Neuronal stem cell (in vitro differentiated cells): ENCODE measurements around the gene STIP1.

Experiments used
- DNase-seq: peaks from one replicate; pipeline ENCODE4 v3.0.0-alpha.2; 2013; ENCODE audit warnings: low spot score
- H2AFZ ChIP-seq: one replicate; pipeline ENCODE4 v1.6.1; 2013; ENCODE audit warnings: mild to moderate bottlenecking, low read length, inconsistent platforms
- H2AK5ac ChIP-seq: 2 replicates; pipeline ENCODE4 v1.6.1; 2013; ENCODE audit warnings: low read depth, mild to moderate bottlenecking, inconsistent platforms, low read length, moderate library complexity, mixed read lengths
- H2BK120ac ChIP-seq: 2 replicates; pipeline ENCODE4 v1.6.1; 2013; ENCODE audit warnings: low read depth, mild to moderate bottlenecking, inconsistent platforms, low read length, moderate library complexity, mixed read lengths
- H2BK12ac ChIP-seq: one replicate; pipeline ENCODE4 v1.6.1; 2013; ENCODE audit warnings: low read length, inconsistent platforms
- H2BK15ac ChIP-seq: 2 replicates; pipeline ENCODE4 v1.6.1; 2013; ENCODE audit warnings: mild to moderate bottlenecking, low read length, inconsistent platforms, mixed read lengths
- H2BK5ac ChIP-seq: one replicate; pipeline ENCODE4 v1.6.1; 2013; ENCODE audit warnings: inconsistent platforms, mild to moderate bottlenecking, low read length, moderate library complexity
- H3K14ac ChIP-seq: one replicate; pipeline ENCODE4 v1.6.1; 2013; ENCODE audit warnings: low read length, inconsistent platforms
- H3K18ac ChIP-seq: 2 replicates; pipeline ENCODE4 v1.6.1; 2013; ENCODE audit warnings: low read length, inconsistent platforms
- H3K23ac ChIP-seq: 2 replicates; pipeline ENCODE4 v1.6.1; 2013; ENCODE audit warnings: low read depth, mild to moderate bottlenecking, mixed read lengths, low read length, inconsistent platforms; ENCODE audit not compliant: poor library complexity
- H3K27ac ChIP-seq: replicated peaks from 3 replicates; pipeline ENCODE4 v1.5.1; 2013; ENCODE audit warnings: low read length, inconsistent platforms
- H3K27me3 ChIP-seq, 3 experiments: 2 replicates each; pipeline ENCODE4 v1.6.1; 2013; ENCODE audit warnings: low read length in 3 of 3, mild to moderate bottlenecking in 2 of 3, inconsistent platforms in 1 of 3, low read depth in 1 of 3, mixed read lengths in 1 of 3, moderate library complexity in 1 of 3; ENCODE audit not compliant: control insufficient read depth in 3 of 3, insufficient read depth in 3 of 3
- H3K36me3 ChIP-seq, 2 donors: replicated peaks in 1 of 2; 2 replicates each; pipeline ENCODE4 v1.6.1; 2013; ENCODE audit warnings: low read length in 2 of 2; ENCODE audit not compliant: control insufficient read depth in 2 of 2, insufficient read depth in 2 of 2
- H3K4ac ChIP-seq: 2 replicates; pipeline ENCODE4 v1.6.1; 2013; ENCODE audit warnings: inconsistent platforms, mild to moderate bottlenecking, low read length, moderate library complexity
- H3K4me1 ChIP-seq, 2 donors: 1 replicate in 1 of 2; 2 replicates in 1 of 2; pipeline ENCODE4 v1.6.1; 2013; ENCODE audit warnings: low read length in 2 of 2, low read depth in 1 of 2; ENCODE audit not compliant: control insufficient read depth in 2 of 2, insufficient read depth in 1 of 2
- H3K4me2 ChIP-seq: one replicate; pipeline ENCODE4 v1.6.1; 2013; ENCODE audit warnings: mild to moderate bottlenecking, low read length, inconsistent platforms; ENCODE audit not compliant: insufficient read depth, poor library complexity, severe bottlenecking
- H3K4me3 ChIP-seq, 2 donors: 2 replicates each; pipeline ENCODE4 v1.5.1; 2013; ENCODE audit warnings: low read length in 2 of 2, mild to moderate bottlenecking in 2 of 2, inconsistent platforms in 1 of 2, moderate library complexity in 1 of 2
- H3K79me1 ChIP-seq: one replicate; pipeline ENCODE4 v1.6.1; 2013; ENCODE audit warnings: low read depth, mild to moderate bottlenecking, inconsistent platforms, low read length, moderate library complexity
- H3K9ac ChIP-seq: one replicate; pipeline ENCODE4 v1.6.1; 2013; ENCODE audit warnings: mild to moderate bottlenecking, low read depth, low read length, inconsistent platforms; ENCODE audit not compliant: poor library complexity
- H3K9me3 ChIP-seq, 2 donors: replicated peaks in 1 of 2; 2 replicates each; pipeline versions ENCODE3 to v1.6.1; 2013; ENCODE audit warnings: low read length in 2 of 2, mild to moderate bottlenecking in 2 of 2, inconsistent platforms in 1 of 2, low read depth in 1 of 2, mixed read lengths in 1 of 2, moderate library complexity in 1 of 2; ENCODE audit not compliant: control insufficient read depth in 2 of 2, insufficient read depth in 1 of 2
- H4K8ac ChIP-seq: one replicate; pipeline ENCODE4 v1.6.1; 2013; ENCODE audit warnings: low read depth, mild to moderate bottlenecking, inconsistent platforms, low read length, moderate library complexity
- H4K91ac ChIP-seq: one replicate; pipeline ENCODE4 v1.6.1; 2013; ENCODE audit warnings: low read length, low read depth, mild to moderate bottlenecking, inconsistent platforms; ENCODE audit not compliant: poor library complexity
- WGBS, 2 donors: extraction: QIAGEN DNeasy Blood & Tissue Kit; methylation state at CpG; one replicate each; pipeline ENCODE4 v1.1.7; 2013; ENCODE audit warnings: missing lambda C conversion rate in 2 of 2, mixed read lengths in 1 of 2; ENCODE audit not compliant: insufficient read length in 2 of 2, insufficient replicate concordance in 1 of 2; ENCODE audit errors: extremely low coverage in 2 of 2; 5-methylcytosine and 5-hydroxymethylcytosine counted together

The STIP1 gene

GRCh38 chr11:64253481-64253880 is 67.5 kb downstream of the STIP1 start:
- Histone ChIP-seq H4K91ac (no peak overlapping the region), H2BK120ac (no peak overlapping the region), H2BK15ac (no peak overlapping the region), H4K8ac (no peak overlapping the region), H3K9me3 (no peaks in the 10 kb centered on the region), H3K14ac (no peak overlapping the region), H3K36me3 (peaks cover 12 to 39% of the 10 kb centered on the region in 2 donors), H2BK12ac (no peak overlapping the region), H2BK5ac (no peak overlapping the region), H3K4me2 (no peak overlapping the region), H3K9ac (no peak overlapping the region), H3K79me1 (no peaks in the 10 kb centered on the region), H3K18ac (no peak overlapping the region), H3K27ac (no peak overlapping the region), H2AFZ (no peak overlapping the region), H3K27me3 (no peaks in the 10 kb centered on the region), H3K23ac (no peak overlapping the region), H3K4ac (no peak overlapping the region), H3K4me3 (no peak overlapping the region), H2AK5ac (no peak overlapping the region), H3K4me1 (peaks cover 14 to 29% of the 10 kb centered on the region in 2 donors)
- whole genome bisulfite sequencing, 2 donors, result no CpG with 5 or more reads among the region's 5 CpGs
- no peak for DNase-seq
